Fibroblast of lung (primary cell): Measurements from ENCODE around the gene NXN.

Source experiments
- EZH2 ChIP-seq: IDR thresholded peaks from 2 replicates; pipeline ENCODE4 v1.5.1; 2012; ENCODE audit warnings: low read length, control low read depth, mild to moderate bottlenecking; ENCODE audit errors: missing control alignments
- TF ChIP-seq, protein P1 (sequence below), 2 donors: IDR thresholded peaks in 1 of 2; conservative IDR thresholded peaks in 1 of 2; 1 replicate in 1 of 2; 2 replicates in 1 of 2; pipeline ENCODE4 v1.5.1; 2011 to 2012; ENCODE audit warnings: low read length in 2 of 2, control low read depth in 1 of 2, inconsistent platforms in 1 of 2, low read depth in 1 of 2, mild to moderate bottlenecking in 1 of 2

DNA sequence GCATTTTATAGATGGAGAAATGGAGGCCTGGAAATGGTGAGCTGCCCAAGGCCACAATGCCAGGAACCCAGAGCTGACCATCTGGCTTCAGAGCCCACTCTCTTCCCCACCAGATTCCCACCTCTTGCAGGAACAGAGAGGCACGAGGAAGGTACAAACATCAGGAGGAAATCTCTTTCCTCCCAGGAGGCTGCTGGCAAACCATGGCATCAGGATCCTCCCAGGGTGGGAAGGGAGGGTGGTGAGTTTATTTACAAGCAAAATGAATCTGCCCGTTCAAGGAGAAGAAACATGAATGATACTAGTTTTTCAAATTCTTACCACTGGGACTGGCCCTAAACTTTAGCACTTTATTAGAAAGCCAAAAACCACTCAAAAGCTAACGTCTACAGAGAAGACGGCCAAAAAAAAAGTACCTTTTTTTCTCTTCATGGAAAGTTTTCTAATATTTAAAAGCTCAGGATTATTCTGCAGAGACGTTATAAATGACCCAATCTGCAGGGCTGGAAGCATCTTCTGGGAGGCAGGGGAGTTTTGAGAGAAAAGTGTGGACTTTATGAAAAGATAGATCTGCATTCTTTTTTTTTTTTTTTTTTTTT lies 79.1 kb downstream of the NXN start:
- TF ChIP-seq, protein P1, sequence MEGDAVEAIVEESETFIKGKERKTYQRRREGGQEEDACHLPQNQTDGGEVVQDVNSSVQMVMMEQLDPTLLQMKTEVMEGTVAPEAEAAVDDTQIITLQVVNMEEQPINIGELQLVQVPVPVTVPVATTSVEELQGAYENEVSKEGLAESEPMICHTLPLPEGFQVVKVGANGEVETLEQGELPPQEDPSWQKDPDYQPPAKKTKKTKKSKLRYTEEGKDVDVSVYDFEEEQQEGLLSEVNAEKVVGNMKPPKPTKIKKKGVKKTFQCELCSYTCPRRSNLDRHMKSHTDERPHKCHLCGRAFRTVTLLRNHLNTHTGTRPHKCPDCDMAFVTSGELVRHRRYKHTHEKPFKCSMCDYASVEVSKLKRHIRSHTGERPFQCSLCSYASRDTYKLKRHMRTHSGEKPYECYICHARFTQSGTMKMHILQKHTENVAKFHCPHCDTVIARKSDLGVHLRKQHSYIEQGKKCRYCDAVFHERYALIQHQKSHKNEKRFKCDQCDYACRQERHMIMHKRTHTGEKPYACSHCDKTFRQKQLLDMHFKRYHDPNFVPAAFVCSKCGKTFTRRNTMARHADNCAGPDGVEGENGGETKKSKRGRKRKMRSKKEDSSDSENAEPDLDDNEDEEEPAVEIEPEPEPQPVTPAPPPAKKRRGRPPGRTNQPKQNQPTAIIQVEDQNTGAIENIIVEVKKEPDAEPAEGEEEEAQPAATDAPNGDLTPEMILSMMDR (conservative IDR thresholded peaks at IDR 0.05 in 1 of 2, IDR thresholded peaks at IDR 0.05 in 1 of 2; ENCODE audit: low read depth in 1 of 2, low read length in 2 of 2): no peak
- TF ChIP-seq EZH2: no peak
